Thyroid gland (tissue), 4 donors: ENCODE results near the gene CFAP141. TPM values are rescaled to one million over a fixed set of nuclear protein-coding genes. Genes with fewer than 3 reads are reported as not detected.
"Not testable (repeated sequence)": the region's sequence is repeated elsewhere in the genome, so short reads cannot be mapped to it uniquely, and the experiment has no call there.

ENCODE experiments used
- DNase-seq, 2 donors: peaks; one replicate each; pipeline ENCODE4 v3.0.0-alpha.2; 2019
- H3K27ac ChIP-seq, 3 donors: fragments of 200-600 bp; sonication (generic); 1 replicate in 2 of 3; 2 replicates in 1 of 3; pipeline ENCODE4 v1.5.1; 2016 to 2019; ENCODE audit warnings: mild to moderate bottlenecking in 1 of 3, moderate library complexity in 1 of 3
- H3K27me3 ChIP-seq: fragments of 200-600 bp; sonication (generic); one replicate; pipeline ENCODE4 v1.5.1; 2019
- H3K36me3 ChIP-seq, 2 donors: fragments of 200-600 bp; sonication (generic); one replicate each; pipeline ENCODE4 v1.5.1; 2016 to 2019
- H3K4me1 ChIP-seq, 2 donors: fragments of 200-600 bp; sonication (generic); one replicate each; pipeline ENCODE4 v1.5.1; 2017 to 2019
- H3K4me3 ChIP-seq, 3 donors: fragments of 200-600 bp; sonication (generic); replicated peaks in 1 of 3; 1 replicate in 2 of 3; 2 replicates in 1 of 3; pipeline ENCODE4 v1.5.1; 2016; ENCODE audit warnings: mild to moderate bottlenecking in 1 of 3
- H3K9me3 ChIP-seq: fragments of 200-600 bp; sonication (generic); one replicate; pipeline ENCODE4 v1.5.1; 2017
- POLR2A ChIP-seq, 2 donors: fragments of 450-650 bp; IDR thresholded peaks; one replicate each; pipeline ENCODE4 v1.6.1; 2017; ENCODE audit warnings: antibody characterized with exemption in 2 of 2, mild to moderate bottlenecking in 2 of 2, moderate library complexity in 1 of 2
- WGBS, 2 donors: methylation state at CpG; one replicate each; pipeline ENCODE4 v1.1.5; 2017; 5-methylcytosine and 5-hydroxymethylcytosine counted together
- intact Hi-C: fragments of 100-400 bp; cut with DNase I; formaldehyde crosslinking; loops from one replicate; pipeline ENCODE4 v1.15.1; 2023
- total RNA-seq, 4 donors: library from RNA; depleted of rRNA; stranded (reverse); fragments of >200 nt; gene quantifications; one replicate each; pipeline ENCODE4 v1.2.3, GENCODE V29; 2016
- TF ChIP-seq, protein P1 (sequence below), 6 experiments: fragments of 200-600 bp in 3 of 6; fragments of 450-650 bp in 3 of 6; sonication (generic) in 3 of 6; IDR thresholded peaks; one replicate each; pipeline ENCODE4 v1.5.1; 2016 to 2019; ENCODE audit warnings: antibody characterized with exemption in 6 of 6, mild to moderate bottlenecking in 2 of 6, inconsistent platforms in 1 of 6, moderate library complexity in 1 of 6

CFAP141 gene
- total RNA-seq, 4 donors from 2014 or later: not detected

DNA sequence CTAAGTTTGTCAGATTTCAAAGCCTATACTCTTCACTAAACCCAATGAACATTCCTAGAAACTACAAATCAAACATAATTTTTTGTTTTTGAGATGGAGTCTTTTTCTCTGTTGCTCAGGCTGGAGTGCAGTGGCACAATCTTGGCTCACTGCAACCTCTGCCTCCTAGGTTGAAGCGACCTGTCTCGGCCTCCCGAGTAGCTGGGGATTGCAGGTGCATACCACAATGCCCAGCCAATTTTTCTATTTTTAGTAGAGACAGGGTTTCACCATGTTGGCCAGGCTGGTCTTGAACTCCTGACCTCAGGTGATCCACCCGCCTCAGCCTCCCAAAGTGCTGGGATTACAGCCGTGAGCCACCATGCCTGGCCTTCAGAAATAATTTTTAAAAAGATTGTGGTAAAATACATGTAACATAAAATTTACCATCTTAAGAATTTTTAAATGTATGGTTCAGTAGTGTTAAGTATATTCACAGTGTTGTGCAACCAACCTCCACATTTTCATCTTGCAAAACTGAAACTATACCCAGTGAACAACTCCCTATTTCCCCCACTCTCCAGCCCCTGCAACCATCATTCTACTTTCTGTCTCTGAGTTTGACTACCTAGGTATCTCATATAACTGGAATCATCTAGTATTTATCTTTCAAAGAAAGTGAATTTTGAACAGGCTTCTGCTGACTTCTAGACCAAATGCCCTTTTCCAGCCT is 2.7 kb upstream of the CFAP141 start:
- H3K9me3 ChIP-seq: no peaks in the 10 kb centered on the region
- H3K4me1 ChIP-seq: no peaks in the 10 kb centered on the region
- 91 to 96% methylated on average over 5 of the region's 5 CpGs for WGBS, 2 donors
- peaks cover 69 to 74% of the 10 kb centered on the region in 2 donors for H3K36me3 ChIP-seq
- TF ChIP-seq POLR2A (IDR thresholded peaks at IDR 0.05): no peak
- TF ChIP-seq, protein P1, sequence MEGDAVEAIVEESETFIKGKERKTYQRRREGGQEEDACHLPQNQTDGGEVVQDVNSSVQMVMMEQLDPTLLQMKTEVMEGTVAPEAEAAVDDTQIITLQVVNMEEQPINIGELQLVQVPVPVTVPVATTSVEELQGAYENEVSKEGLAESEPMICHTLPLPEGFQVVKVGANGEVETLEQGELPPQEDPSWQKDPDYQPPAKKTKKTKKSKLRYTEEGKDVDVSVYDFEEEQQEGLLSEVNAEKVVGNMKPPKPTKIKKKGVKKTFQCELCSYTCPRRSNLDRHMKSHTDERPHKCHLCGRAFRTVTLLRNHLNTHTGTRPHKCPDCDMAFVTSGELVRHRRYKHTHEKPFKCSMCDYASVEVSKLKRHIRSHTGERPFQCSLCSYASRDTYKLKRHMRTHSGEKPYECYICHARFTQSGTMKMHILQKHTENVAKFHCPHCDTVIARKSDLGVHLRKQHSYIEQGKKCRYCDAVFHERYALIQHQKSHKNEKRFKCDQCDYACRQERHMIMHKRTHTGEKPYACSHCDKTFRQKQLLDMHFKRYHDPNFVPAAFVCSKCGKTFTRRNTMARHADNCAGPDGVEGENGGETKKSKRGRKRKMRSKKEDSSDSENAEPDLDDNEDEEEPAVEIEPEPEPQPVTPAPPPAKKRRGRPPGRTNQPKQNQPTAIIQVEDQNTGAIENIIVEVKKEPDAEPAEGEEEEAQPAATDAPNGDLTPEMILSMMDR (IDR thresholded peaks at IDR 0.05): no peak
- no peaks in the 10 kb centered on the region for H3K27me3 ChIP-seq
- intact Hi-C loops: no loop called here
- no peak overlapping the region for H3K27ac ChIP-seq
- no peak for DNase-seq
- no peak overlapping the region for H3K4me3 ChIP-seq

DNA sequence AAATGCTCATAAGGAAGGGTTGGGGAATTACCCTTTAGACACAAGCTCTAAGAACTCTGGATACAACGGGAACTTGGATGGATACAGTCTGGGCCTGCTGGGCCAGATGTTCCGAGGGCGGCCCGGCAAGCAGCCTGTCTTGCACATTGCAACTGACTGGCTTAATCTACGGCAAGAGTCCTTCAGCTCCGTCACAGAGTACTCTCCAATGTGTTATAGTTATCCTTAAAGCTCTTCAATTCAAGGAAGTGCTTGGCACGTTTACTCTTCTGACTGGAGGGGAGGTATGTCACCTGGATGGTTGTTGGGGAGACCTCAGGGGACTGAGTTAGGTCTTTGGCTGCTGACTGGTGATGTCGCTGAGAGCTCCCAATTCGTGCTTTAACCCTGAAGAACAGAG is 1.1 kb upstream of the CFAP141 start:
- H3K27me3 ChIP-seq: no peaks in the 10 kb centered on the region
- H3K9me3 ChIP-seq: no peaks in the 10 kb centered on the region
- WGBS, 2 donors: 84 to 86% methylated on average over 9 of the region's 9 CpGs
- H3K36me3 ChIP-seq: peaks cover 53 to 58% of the 10 kb centered on the region in 2 donors
- intact Hi-C loops: no loop called here
- H3K27ac ChIP-seq: no peak overlapping the region
- TF ChIP-seq POLR2A (IDR thresholded peaks at IDR 0.05): no peak
- TF ChIP-seq, protein P1 (IDR thresholded peaks at IDR 0.05): no peak
- H3K4me1 ChIP-seq: no peaks in the 10 kb centered on the region
- DNase-seq: no peak
- no peak overlapping the region for H3K4me3 ChIP-seq

DNA sequence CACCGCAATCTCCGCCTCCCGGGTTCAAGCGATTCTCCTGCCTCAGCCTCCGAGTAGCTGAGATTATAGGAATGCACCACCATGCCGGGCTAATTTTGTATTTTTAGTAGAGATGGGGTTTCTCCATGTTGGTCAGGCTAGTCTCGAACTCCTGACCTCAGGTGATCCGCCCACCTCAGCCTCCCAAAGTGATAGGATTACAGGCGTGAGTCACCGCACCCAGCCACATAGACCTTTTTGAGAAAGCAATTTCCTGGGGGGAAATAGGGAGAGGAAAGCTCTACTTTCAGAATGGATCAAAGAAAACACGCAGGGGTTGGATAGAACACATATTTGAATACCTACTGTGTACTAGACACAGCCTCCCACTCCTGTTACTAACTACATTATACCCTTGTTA is 355 bp downstream of the CFAP141 start:
- 94 to 95% methylated on average over 11 of the region's 11 CpGs for WGBS, 2 donors
- intact Hi-C loops, H3K9me3 ChIP-seq, H3K27ac ChIP-seq, H3K4me1 ChIP-seq, DNase-seq, H3K4me3 ChIP-seq, H3K27me3 ChIP-seq: not testable (repeated sequence)
- H3K36me3 ChIP-seq: peaks cover 40 to 44% of the 10 kb centered on the region in 2 donors

DNA sequence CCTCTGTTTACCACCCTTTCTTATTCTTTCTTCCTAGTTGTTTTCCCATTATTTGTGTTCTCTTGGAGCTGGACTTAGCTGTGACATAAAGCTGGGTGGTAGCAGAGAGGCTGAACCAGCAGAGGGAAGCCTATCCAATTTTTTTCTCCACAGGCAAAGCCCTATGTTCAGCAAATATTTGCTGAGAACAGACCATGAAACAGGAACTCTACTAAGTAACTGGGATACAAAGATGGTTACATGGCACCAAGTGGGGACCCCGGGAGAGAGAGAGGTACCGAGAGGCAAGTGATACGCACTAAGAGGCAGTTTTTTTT is 6.6 kb downstream of the CFAP141 start:
- H3K4me1 ChIP-seq: no peaks in the 10 kb centered on the region
- TF ChIP-seq POLR2A (IDR thresholded peaks at IDR 0.05): no peak
- TF ChIP-seq, protein P1 (IDR thresholded peaks at IDR 0.05): no peak
- no peaks in the 10 kb centered on the region for H3K27me3 ChIP-seq
- WGBS, 2 donors: 87 to 92% methylated on average over 3 of the region's 3 CpGs
- H3K36me3 ChIP-seq: no peaks in the 10 kb centered on the region
- H3K9me3 ChIP-seq: no peaks in the 10 kb centered on the region
- no peak overlapping the region for H3K4me3 ChIP-seq
- H3K27ac ChIP-seq: no peak overlapping the region
- intact Hi-C loops: no loop called here
- DNase-seq: no peak

DNA sequence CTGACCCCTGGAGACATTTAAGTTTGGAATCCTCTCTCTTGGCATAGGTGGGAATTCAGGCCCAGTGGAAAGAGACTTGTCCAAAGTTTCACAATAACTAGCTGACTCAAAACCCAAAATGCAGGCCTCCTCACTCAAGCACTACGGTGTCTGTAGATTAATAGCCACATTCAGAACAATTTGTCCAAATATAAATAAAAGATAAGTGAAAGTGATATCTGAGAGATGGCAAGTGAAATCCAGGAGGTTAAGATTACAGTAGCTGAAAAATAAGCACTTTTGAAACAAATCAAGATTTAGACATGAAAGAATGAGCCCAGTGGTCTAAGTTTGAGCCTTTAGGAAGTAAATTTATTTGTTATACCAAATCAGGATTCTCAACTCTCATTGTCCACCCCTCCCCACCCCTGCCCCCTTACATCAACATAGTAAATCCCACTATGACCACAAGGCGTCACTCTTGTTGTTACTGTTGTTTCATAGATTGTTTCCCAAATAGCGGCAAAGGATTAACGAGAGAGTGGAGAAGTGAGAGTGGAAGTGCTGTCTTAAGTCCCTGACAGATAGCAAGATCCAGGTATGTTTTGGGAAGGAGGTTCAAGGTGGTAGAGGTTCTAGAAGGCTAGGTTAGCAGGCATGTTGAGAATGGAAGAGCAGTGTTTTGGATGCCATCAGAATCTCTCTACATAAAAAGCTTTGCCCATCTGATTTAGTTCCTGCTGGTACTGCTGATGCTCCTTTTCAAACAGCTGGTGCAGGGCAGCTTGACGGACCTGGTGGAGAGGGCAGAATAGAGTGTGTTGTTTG is 7.2 kb downstream of the CFAP141 start:
- TF ChIP-seq, protein P1 (IDR thresholded peaks at IDR 0.05): peak in 3 of 6 experiments; percentile 36 to 60 (median 40)
- no peak for TF ChIP-seq POLR2A (IDR thresholded peaks at IDR 0.05)
- no peaks in the 10 kb centered on the region for H3K9me3 ChIP-seq
- H3K4me3 ChIP-seq: no peak overlapping the region
- H3K4me1 ChIP-seq: no peaks in the 10 kb centered on the region
- DNase-seq: peak; percentile 17 to 32
- no peaks in the 10 kb centered on the region for H3K36me3 ChIP-seq
- intact Hi-C loops: no loop called here
- no peaks in the 10 kb centered on the region for H3K27me3 ChIP-seq
- H3K27ac ChIP-seq: no peak overlapping the region
- WGBS, 2 donors: 17 to 18% methylated on average over 5 of the region's 5 CpGs
